Heart right ventricle (tissue), 16 donors: ENCODE measurements around the gene PDHB. TPM values are rescaled to one million over a fixed set of nuclear protein-coding genes. Genes with fewer than 3 reads are reported as not detected.

Experiments
- ATAC-seq, 8 donors: fragments of 200-7000 bp; cut with Tn5 transposase; one replicate each; pipeline ENCODE4 v1.9.1; 2020; ENCODE audit warnings: mild to moderate bottlenecking in 8 of 8, moderate library complexity in 8 of 8, moderate number of reproducible peaks in 1 of 8
- DNase-seq, 2 donors: peaks; one replicate each; pipeline ENCODE4 v3.0.0-alpha.2; 2020
- H3K27ac ChIP-seq, 10 donors: fragments of 200-600 bp; sonication (generic) in 2 of 10; one replicate each; pipeline versions ENCODE4 v1.5.0 to v1.8.0; 2020 to 2022; ENCODE audit warnings: mild to moderate bottlenecking in 3 of 10
- H3K27me3 ChIP-seq, 7 donors: fragments of 200-600 bp; one replicate each; pipeline ENCODE4 v1.8.0; 2021 to 2022; ENCODE audit warnings: mild to moderate bottlenecking in 2 of 7
- H3K36me3 ChIP-seq, 9 donors: fragments of 200-600 bp; sonication (generic) in 1 of 9; one replicate each; pipeline versions ENCODE4 v1.5.0 to v1.8.0; 2020 to 2022; ENCODE audit warnings: mild to moderate bottlenecking in 2 of 9
- H3K4me1 ChIP-seq, 9 donors: fragments of 200-600 bp; sonication (generic) in 1 of 9; one replicate each; pipeline versions ENCODE4 v1.5.0 to v1.8.0; 2020 to 2022; ENCODE audit warnings: mild to moderate bottlenecking in 4 of 9
- H3K4me3 ChIP-seq, 10 donors: fragments of 200-600 bp; sonication (generic) in 2 of 10; one replicate each; pipeline versions ENCODE4 v1.5.0 to v1.8.0; 2020 to 2022; ENCODE audit warnings: mild to moderate bottlenecking in 7 of 10, moderate library complexity in 2 of 10
- H3K9me3 ChIP-seq, 11 donors: fragments of 200-600 bp in 10 of 11; sonication (generic) in 2 of 11; one replicate each; pipeline versions ENCODE4 v1.5.0 to v1.8.0; 2013 to 2022; ENCODE audit warnings: mild to moderate bottlenecking in 2 of 11, control low read depth in 1 of 11, moderate library complexity in 1 of 11
- WGBS, 2 donors: extraction: QIAGEN DNeasy Blood & Tissue Kit; methylation state at CpG; one replicate each; pipeline ENCODE4 v1.1.7; 2013; ENCODE audit warnings: inconsistent platforms in 1 of 2; 5-methylcytosine and 5-hydroxymethylcytosine counted together
- intact Hi-C, 10 donors: fragments of 100-400 bp; cut with DNase I; formaldehyde crosslinking; loops; one replicate each; pipeline versions ENCODE4 v1.11.1 to v1.14.2; 2022
- long read RNA-seq, 3 donors: library from polyadenylated mRNA; unstranded; transcript quantifications; one replicate each; pipeline ENCODE4 v2.0.0, GENCODE V29; 2020 to 2021
- polyA plus RNA-seq, 2 donors: library from polyadenylated mRNA; stranded (reverse); fragments of 200-250 nt; gene quantifications; one replicate each; pipeline ENCODE4 v1.2.3, GENCODE V29; 2013
- total RNA-seq, 10 donors: library from RNA; stranded (reverse); fragmentation: NEBNext Ultra II Directional in 3 of 10; extraction: Animal tissue kit (Norgen Biotek cat#: 25700) in 3 of 10; gene quantifications; one replicate each; pipeline versions ENCODE4 v1.2.1 to v1.2.4, GENCODE V29; 2021 to 2023
- TF ChIP-seq, protein P1 (sequence below), 9 donors: fragments of 200-600 bp; sonication (generic) in 2 of 9; IDR thresholded peaks; one replicate each; pipeline versions ENCODE4 v1.5.0 to v1.8.0; 2021 to 2022; ENCODE audit warnings: antibody characterized with exemption in 9 of 9, mild to moderate bottlenecking in 5 of 9, moderate library complexity in 1 of 9
- donor health status: Arrhythmogenic right ventricular cardiomyopathy.
- donor health status: ischemic (EF 13 %, LVEDD 7.1; RV severe dilation, severe dysfunction).
- donor health status: healthy with polysubstance abuse.
- donor health status: DM: no; HTN: yes; CAD: no.
- donor health status: DM: no; HTN: no; CAD: no.
- donor health status: ischemic (EF 25% LVEDD 6.9; RV normal size, moderate dysfunction).
- donor health status: ischemic (EF 25% LVEDD 5.7; RV mildly dilated, moderate dysfunction).
- donor health status: healthy.
- donor health status: DM: yes; HTN: yes; CAD: no.
- donor health status: Ischemic cardiomyopathy.
- donor health status: ischemic (EF 35%, LVEDD 5.7; RV mildly dilated, moderate dysfunction).
- donor health status: nonischemic (EF 11% LVEDD 7.7; RV severe dilation, severe dysfunction).
- donor health status: DM: yes; HTN: yes; CAD: no.
- donor health status: PGD.
- donor health status: ischemic (EF 29% LVEDD 5.4; RV normal size, mild dysfunction).
- donor health status: nonischemic (EF 23%, LVEDD 6.1; RV moderate dilation, normal function).

Gene PDHB
- total RNA-seq: 100 to 1,000 TPM; 170 to 255 (median 217) TPM
- polyA plus RNA-seq: 100 to 1,000 TPM; 140 to 157 TPM
- long read RNA-seq, donor 1, transcript PDHB-201 (10 exons, 1,527 nt): major isoform, 292 of 322 reads
- long read RNA-seq, donor 1, partial matches to known transcripts: 5 of 322 reads
- long read RNA-seq, donor 1, other reads (novel, unspliced or antisense): 20 of 322 reads
- long read RNA-seq, donor 2, transcript PDHB-201 (10 exons, 1,527 nt): major isoform, 253 of 327 reads
- long read RNA-seq, donor 2, transcript PDHB-202 (9 exons, 1,478 nt): minor isoform, 5 of 327 reads
- long read RNA-seq, donor 2, partial matches to known transcripts: 5 of 327 reads
- long read RNA-seq, donor 2, other reads (novel, unspliced or antisense): 62 of 327 reads
- long read RNA-seq, donor 3, transcript PDHB-201 (10 exons, 1,527 nt): major isoform, 631 of 683 reads
- long read RNA-seq, donor 3, transcript PDHB-202 (9 exons, 1,478 nt): minor isoform, 6 of 683 reads
- long read RNA-seq, donor 3, transcript PDHB-203 (9 exons, 1,535 nt): minor isoform, 15 of 683 reads
- long read RNA-seq, donor 3, partial matches to known transcripts: 14 of 683 reads
- long read RNA-seq, donor 3, other reads (novel, unspliced or antisense): 15 of 683 reads

GRCh38 chr3:58433400-58434167 is at the start of gene PDHB:
TSS of gene PDHB (minus strand) at chr3:58433832. CDS start at chr3:58433809, 23 bp downstream.
- ATAC-seq: peak; percentile 97 to 99 (median 98)
- Histone ChIP-seq H3K27ac (peak within 1 kb of the TSS; percentile 75 to 98 (median 96)), H3K4me3 (peak within 1 kb of the TSS; percentile 42 to 93 (median 72)), H3K9me3 (no peaks in the 10 kb centered on the region), H3K4me1 (peaks cover 0 to 34% (median 30%) of the 10 kb centered on the region in 9 donors), H3K27me3 (no peaks in the 10 kb centered on the region), H3K36me3 (peaks cover 0 to 41% (median 35%) of the 10 kb centered on the region in 9 donors)
- peak; percentile 92 to 95 for DNase-seq
- intact Hi-C loops: loop anchor here in 6 of 10 donors (2.0 to 10.0 kb wide), 5 partner anchors 54 to 101 kb away; partner anchors contain the start of genes KCTD6 (in 3 of the 6) and ACOX2 (in 2 of the 6)
- 0 to 1% methylated on average over 66 to 67 of the region's 67 CpGs for WGBS, 2 donors
- TF ChIP-seq, protein P1, sequence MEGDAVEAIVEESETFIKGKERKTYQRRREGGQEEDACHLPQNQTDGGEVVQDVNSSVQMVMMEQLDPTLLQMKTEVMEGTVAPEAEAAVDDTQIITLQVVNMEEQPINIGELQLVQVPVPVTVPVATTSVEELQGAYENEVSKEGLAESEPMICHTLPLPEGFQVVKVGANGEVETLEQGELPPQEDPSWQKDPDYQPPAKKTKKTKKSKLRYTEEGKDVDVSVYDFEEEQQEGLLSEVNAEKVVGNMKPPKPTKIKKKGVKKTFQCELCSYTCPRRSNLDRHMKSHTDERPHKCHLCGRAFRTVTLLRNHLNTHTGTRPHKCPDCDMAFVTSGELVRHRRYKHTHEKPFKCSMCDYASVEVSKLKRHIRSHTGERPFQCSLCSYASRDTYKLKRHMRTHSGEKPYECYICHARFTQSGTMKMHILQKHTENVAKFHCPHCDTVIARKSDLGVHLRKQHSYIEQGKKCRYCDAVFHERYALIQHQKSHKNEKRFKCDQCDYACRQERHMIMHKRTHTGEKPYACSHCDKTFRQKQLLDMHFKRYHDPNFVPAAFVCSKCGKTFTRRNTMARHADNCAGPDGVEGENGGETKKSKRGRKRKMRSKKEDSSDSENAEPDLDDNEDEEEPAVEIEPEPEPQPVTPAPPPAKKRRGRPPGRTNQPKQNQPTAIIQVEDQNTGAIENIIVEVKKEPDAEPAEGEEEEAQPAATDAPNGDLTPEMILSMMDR (IDR thresholded peaks at IDR 0.05): peak in 2 of 9 donors; percentile 9 to 21

GRCh38 chr3:58482917-58483636 is 49.4 kb upstream of the PDHB start:
- H3K9me3 ChIP-seq: peaks cover 0 to 13% (median 0%) of the 10 kb centered on the region in 11 donors
- peaks cover 0 to 68% (median 23%) of the 10 kb centered on the region in 9 donors for H3K4me1 ChIP-seq
- H3K27ac ChIP-seq: peak overlapping the region in 6 of 10 donors; percentile 30 to 78 (median 74)
- no peak overlapping the region for H3K4me3 ChIP-seq
- H3K27me3 ChIP-seq: no peaks in the 10 kb centered on the region
- intact Hi-C loops: no loop called here
- 31 to 38% methylated on average over 8 of the region's 8 CpGs for WGBS, 2 donors
- TF ChIP-seq, protein P1 (IDR thresholded peaks at IDR 0.05): no peak
- no peak for ATAC-seq
- no peak for DNase-seq
- H3K36me3 ChIP-seq: no peaks in the 10 kb centered on the region

GRCh38 chr3:58480309-58480708 is 46.7 kb upstream of the PDHB start:
- intact Hi-C loops: no loop called here
- TF ChIP-seq, protein P1 (IDR thresholded peaks at IDR 0.05): no peak
- WGBS, 2 donors: 94 to 96% methylated on average over 2 of the region's 2 CpGs
- DNase-seq: no peak
- H3K4me1 ChIP-seq: peaks cover 0 to 57% (median 23%) of the 10 kb centered on the region in 9 donors
- no peak overlapping the region for H3K4me3 ChIP-seq
- no peak for ATAC-seq
- H3K9me3 ChIP-seq: peaks cover 0 to 13% (median 0%) of the 10 kb centered on the region in 11 donors
- no peak overlapping the region for H3K27ac ChIP-seq
- no peaks in the 10 kb centered on the region for H3K36me3 ChIP-seq
- H3K27me3 ChIP-seq: no peaks in the 10 kb centered on the region
